Femur (tissue), 1 donor: ENCODE measurements around the gene JAZF1.

ENCODE experiments used
- DNase-seq: peaks from one replicate; pipeline ENCODE4 v3.0.0-alpha.2; 2017

The JAZF1 gene

DNA sequence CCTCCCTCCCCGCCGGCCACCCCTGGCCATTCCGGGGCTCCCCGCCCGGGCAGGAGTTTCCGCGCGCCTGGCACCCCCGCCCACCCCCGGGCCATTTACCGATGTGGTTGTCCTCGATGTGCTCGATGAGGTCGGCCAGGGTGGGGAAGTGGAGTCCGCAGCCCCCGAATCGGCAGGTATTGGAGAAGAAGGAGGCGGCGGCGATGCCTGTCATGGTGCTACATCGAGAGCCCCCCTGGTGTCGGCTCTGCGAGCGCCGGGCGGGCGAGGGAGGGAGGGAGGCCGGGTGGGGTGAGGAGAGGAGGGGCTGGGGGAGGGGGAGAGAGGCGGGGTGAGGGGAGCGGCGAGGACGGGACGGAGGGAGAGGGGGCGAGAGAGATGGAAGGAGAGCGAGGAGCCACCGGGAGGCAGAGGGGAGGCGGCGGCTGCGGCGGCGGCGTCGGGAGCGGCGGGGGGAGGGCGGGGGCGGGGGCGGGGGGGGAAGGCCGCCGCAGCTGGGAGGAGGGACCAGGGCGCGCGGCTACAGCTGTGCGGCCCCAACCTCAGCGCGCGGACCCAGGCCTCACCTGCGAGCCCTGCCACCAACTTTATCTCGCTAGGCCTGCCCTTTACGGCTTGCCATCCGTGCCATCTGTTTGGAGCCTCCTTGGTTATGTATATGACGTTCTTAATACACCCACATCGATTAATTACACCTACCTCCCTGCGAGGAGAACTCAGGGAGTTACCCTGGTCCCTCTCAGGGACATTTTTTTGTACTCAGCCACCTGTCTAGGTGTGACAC lies at the start of gene JAZF1:
Gene JAZF1, minus strand, starts transcription at position 432 of the 784 bp plus-strand sequence.
- DNase-seq, result peak; percentile 90

DNA sequence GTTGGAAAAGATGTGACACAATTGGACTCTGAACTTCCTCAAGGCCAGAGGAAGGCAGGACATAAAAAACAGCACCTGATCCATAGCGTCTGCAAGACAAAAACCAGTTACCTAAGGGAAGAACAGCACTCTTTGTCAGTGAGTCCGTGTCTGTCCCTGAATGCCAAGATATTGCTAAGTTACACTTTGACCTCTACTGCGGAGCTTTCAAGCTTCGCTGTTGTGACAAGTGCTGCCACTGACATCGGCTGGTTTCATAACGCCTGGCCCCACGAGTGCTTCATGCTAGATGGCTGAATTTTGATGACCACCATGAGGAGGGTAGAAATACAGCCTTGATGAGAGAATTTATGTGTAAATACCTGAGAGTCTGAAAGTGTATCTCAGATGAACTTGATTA lies 49.7 kb upstream of the JAZF1 start:
- no peak for DNase-seq

DNA sequence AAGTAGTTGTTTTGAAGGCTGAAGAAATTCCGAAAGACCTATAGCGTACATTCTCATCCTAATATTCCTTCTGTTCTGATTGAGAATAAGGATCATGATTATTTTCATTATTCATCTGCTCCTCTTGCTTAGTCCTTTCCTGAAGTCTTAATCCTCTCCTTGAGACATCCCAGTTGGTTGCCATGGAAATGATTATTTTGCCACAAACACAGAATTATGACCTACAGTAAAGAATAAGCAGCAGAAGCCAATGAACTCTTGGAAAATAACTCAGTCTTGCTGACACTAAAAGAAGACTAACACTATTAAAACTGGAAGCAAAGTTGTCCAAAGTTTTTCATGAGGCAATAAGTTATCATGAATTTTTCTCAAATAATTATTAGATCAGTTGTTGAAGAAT lies 47.8 kb upstream of the JAZF1 start:
- no peak for DNase-seq

DNA sequence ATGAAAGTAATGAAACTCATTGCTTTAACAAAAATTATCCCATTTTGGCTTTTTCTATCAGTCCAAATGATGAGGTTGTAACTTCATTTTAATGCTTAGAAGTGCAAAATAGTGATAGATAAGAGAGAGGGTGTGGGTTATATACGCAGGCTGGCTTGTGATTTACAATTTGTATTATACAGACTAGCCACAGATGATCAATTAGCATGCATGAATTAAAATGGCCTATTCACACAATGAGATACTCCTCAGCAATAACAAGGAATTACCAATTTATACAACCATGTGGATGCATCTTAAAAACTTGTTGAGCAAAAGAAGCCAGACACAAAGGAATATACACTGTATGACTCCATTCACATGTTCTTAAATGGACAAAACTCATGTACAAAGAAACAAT lies 45.4 kb upstream of the JAZF1 start:
- no peak for DNase-seq

DNA sequence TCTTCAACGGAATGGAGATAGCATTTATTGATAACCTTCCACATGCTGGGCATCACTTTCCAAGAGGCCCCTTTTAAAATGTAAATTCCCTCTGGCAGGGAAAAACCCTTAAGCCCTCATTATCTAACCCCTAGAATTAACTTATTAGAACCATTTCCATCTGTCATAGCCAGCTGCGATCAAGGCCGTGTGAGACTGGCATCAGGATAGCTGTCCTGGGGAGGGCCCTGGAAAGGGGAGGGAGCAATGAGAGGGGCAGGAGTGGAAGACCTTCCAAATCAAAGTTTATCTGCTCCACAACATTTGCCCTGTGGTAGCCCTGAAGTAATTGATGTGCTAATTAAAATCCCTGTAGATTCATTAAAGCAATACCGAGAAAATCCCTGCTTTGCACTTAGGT lies 45.0 kb upstream of the JAZF1 start:
- no peak for DNase-seq

DNA sequence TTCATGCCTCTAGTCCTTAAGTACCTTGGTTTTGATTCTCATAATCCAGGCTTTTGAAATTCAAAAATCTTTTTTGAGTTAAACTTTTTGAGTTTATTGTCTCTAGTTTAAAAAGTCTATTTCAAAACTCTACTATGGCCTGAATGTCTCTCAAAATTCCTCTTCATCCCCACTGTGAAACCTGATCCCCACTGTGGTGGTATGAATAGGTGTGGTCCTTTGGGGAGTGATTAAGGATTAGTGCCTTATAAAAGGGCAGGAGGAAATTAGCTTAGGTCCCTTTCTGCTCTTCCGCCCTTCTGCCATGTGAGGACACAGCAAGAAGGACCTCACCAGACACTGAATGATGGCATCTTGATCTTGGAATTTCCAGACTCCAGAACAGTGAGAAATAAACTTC lies 44.1 kb upstream of the JAZF1 start:
- no peak for DNase-seq

DNA sequence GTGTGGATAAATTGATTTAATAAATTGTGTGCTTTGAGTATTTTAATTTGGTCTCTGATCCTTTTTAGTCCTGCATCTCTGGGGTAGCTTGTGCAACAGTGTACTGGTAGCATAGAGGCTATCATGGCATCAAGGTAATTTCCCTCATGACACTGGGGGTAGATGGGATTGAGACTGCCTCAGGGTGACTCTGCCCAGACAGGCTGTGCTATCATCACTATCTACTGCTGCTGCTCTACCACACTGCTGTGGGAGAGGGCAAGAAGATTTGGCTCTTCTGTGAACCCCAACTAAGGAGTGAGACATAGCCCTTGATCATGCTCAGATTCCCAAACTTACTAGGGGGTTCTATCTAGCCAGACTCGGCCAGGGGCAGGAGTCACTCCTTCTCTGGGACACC lies 43.6 kb upstream of the JAZF1 start:
- DNase-seq, result no peak

DNA sequence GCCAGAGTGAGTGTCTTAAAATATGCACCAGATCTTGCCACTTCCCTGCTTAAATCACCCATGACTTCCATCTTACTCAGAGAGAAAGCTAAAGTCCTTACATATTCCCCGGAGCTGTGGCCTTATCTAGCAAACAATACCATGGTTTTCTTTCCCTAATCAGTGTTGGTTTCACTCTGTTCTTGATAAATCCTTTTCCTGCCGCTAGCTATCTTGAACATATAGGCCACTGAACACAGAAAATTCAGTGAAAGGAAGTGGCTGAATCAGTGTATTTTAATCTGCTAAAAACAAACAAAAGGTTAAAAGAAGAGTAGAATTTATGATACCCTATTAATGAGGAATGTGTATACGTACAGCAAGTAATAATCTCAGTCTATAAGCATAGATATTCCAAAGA lies 42.0 kb upstream of the JAZF1 start:
- no peak for DNase-seq

DNA sequence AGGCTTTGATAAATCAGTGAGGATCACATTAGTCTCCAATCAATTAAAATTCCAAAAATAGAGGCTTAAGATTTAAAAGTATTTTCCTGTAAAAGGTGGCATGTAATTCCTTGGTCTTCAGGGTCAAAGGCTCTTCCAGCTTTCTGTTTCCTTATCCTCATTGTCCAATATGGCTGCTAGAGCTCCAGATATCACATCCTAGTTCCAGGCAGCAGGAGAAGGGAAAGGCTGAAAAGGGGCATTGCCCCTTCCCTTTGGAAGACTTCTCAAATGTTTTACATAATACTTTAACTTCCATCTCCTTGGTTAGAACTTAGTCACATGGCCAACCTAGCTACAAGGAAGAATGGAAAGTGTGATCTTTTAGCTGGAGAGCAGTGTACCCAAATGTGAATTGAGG lies 39.2 kb upstream of the JAZF1 start:
- DNase-seq, result no peak

DNA sequence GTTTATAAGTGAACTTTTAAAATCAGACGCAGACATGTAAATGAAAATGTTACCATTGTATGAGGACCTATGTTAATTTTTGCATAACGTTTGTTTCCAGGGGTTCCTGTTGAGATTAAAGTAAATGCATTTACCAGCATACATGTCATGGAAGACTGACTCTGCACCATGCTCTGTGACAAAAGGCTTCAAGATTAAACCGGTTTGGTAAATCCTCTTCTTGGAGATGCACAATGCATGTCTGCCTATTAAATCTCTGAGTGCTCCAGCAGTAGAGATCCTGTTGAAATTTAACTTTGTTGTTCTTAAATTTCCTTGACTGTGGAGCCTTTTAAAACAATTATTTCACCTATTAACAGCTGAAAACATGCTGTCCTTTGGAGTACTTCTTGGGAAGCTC lies 36.5 kb upstream of the JAZF1 start:
- DNase-seq, result no peak

DNA sequence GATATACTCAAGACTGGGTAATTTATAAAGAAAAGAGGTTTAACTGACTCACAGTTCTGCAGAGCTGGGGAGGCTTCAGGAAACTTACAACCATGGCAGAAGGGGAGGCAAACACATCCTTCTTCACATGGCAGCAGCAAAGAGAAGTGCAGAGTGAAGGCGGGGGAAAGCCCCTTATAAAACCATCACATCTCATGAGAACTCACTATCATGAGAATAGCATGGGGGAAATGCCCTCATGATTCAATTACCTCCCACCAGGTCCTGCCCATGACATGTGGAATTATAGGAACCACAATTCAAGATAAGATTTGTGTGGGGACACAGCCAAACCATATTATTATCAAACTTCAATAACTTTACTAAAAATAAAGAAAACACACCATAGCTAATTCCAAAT lies 30.4 kb upstream of the JAZF1 start:
- no peak for DNase-seq

DNA sequence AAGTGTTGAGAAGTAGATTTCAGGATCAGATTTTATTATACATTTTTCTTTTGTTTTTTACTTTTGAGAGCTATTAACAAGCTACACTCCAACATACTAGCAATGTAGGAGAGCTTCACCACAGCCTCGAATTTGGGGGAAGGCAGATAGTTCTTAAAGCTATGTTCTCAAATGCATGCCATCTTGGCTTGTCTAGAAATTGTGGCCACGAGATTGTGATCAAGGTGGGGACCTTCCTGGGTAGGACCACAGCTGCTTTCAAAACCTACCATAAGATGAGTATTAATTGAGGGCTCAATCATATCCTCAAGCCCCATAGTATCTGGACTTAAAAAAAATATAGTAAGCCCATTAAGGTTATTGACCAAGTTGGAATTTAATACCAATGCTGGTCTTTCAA lies 27.9 kb upstream of the JAZF1 start:
- DNase-seq, result no peak

DNA sequence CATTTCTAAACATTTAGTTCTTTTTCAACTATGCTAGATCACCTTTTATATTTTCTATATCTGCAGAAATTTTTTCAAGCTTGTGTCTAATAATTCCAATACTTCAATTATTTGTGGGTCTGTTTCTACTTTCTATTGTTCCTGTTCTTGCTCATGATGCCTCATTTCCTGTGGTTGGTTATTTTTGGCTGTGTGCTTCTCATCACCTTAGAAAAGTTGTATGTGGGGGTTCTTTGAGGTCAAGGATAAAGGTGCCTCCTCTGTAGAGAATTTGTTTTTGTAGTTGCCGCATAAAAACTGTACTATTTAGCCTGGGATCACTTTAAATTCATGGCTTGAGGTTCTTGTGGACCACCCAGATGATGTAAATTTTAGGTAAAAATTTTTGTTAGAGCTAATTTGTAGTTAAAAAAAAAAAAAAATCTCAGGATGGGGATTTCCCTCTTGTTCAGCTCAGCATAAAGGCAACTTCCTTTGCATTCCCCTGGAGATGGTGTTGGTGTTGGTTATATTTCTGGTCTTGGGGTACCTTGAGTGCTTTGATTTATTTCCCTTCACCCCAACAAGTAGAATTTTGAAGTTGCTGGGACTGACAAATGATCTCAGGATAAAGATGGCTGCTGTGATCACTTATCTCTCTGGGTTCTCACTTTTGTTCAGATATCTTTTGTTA lies 27.0 kb upstream of the JAZF1 start:
- no peak for DNase-seq

DNA sequence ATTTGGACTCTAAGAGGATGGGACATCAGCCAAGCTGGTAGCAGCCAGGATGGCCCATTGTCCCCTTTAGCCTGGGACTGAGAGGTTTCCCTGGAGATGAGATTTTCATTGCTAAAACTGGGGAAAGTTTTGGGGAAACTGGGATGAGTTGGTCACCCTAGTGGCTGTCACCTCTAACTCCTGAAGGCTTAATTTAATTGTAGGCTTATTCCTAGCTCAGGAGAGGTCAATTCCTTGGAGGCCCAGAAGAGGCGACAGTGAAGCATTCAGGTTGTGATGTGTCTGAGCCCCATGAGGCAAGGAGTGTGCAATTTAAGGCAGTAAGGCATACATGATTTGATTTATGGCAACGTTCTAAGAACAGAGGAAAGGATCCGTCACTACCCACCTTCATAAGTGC lies 24.9 kb upstream of the JAZF1 start:
- DNase-seq, result no peak

DNA sequence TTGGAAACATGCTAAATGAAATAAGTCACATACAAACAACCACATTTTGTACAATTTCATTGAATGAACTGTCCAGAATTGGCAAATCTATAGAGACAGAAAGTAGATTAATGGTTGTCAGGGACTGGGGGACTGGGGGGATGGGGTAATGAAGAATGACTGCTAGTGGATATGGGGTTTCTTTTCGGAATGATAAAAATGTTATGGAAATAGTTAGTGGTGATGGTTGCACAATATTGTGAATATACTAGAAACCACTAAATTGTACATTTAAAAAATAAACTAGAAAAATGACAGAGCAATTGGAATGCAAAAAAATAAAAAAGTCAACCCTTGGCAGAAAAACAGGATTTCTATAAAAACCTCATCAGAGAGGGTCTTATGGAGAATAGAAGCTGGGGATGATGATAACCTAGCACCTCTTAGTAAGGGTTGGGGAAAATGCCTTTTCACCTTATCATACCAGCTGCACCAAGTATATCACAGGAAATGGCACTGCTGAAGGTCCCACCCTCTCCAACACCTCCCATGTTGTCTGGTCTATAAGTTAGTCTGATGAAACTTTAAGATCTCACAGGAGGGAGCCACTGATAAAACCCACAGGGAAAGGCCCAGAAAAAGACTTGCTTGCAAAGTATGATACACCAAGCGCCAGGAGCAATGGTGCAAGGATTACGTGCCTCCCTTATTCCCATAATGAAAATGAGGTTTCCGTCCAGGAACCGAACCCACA lies 23.1 kb upstream of the JAZF1 start:
- no peak for DNase-seq

DNA sequence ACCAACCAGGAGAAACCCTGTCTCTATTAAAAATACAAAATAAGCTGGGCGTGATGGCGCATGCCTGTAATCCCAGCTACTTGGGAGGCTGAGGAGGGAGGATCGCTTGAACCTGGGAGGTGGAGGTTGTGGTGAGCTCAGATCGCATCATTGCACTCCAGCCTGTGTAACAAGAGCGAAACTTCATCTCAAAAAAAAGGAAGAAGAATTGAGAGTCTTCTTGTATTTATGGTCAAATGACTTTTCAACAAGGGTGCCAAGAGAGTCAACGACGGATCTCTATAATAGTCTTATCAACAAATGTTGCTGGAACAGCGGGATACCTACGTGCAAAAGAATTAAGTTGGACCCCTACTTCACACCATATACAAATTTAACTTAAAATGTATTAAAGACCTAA lies 21.6 kb upstream of the JAZF1 start:
- DNase-seq, result no peak

DNA sequence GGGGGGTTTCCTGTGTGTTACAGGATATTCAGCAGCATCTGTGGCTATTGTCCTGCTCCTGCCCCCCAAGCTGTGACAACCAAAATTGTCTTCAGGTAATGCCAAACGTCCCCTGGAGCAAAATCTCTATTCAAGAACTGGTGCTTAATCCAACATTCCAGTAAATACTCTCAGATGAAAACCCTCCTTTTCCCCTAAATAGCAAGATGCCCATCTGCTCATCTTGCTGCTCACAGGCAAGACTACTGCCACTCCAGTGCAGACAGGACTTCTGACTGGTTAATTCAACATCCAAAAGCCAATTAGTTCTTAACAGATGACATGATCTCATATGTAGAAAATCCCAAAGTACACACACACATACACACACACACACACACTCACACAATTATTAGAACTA lies 20.5 kb upstream of the JAZF1 start:
- DNase-seq, result no peak

DNA sequence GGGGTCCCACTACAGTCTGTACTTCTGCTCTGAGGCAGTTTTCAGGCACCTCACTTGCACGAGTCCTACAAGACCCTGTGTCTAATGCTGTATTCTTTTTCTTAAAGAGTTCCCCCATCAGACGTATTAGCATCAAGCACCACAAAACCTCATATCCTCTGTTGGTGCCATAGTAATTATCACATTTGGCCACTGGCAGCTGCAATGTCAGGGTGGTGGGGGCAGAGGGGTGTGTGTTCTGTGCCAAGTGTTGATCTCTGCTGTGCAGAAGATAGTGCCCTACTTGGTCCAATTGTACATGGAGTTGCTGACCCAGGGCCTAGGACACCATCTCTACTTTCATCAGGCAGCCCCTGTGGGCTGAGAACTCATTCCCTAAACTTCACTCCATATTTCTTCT lies 20.0 kb upstream of the JAZF1 start:
- no peak for DNase-seq

DNA sequence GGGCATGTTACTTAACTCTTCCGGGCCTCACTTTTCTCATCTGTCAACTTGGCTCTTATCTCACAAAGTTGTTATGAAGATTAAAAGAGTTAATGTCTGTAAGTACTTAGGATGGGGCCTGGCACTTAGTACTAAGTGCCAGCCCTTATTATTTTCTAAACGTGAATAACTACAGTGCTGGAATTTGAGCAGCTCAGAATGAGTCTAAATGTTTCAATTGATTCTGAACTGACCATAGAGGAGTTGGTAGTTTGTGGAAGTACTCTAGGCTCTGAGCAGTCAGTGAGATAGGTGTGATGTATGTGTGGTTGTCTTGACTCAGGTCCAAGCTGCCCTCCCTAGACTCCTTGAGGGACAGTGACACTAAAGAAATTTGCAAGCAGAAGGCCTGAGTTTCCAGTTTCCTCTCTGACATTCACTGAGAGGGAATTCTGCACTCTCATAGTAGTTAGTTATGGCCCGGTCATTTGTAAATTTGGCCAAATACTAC lies 18.5 kb upstream of the JAZF1 start:
- DNase-seq, result no peak

DNA sequence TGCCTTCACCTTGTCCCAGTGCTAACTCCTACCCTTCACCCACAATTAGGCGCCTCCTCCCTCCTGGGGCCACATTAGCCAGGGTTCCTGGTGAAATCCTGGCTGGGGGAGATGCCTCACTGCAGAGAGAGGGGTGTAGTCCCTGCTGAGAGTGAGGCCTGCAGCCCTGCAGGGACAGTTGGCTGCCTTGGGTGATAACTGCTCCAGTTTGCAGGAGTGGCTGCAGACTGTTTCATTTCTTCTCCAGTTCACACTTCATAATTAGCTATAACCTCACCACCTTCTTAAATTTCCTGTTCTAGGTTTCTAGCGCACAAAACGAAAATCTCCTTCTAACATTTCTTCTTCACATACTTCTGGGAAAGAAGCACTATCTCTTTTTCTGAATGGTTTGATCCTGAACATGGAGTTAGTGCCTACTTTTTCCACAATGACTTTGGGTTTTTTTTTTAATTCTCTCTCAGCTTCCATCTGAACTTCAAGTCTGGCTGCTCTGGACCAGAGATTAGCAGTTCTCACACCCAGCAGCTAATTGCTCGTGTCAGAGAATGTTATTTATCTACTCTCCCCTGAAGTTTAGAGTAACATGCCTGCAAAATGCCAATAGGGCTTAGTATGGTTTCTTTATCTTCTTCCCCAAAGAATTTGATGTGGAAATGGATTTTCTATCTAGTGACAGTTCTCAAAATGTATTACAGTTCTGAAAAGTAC lies 15.5 kb upstream of the JAZF1 start:
- no peak for DNase-seq

DNA sequence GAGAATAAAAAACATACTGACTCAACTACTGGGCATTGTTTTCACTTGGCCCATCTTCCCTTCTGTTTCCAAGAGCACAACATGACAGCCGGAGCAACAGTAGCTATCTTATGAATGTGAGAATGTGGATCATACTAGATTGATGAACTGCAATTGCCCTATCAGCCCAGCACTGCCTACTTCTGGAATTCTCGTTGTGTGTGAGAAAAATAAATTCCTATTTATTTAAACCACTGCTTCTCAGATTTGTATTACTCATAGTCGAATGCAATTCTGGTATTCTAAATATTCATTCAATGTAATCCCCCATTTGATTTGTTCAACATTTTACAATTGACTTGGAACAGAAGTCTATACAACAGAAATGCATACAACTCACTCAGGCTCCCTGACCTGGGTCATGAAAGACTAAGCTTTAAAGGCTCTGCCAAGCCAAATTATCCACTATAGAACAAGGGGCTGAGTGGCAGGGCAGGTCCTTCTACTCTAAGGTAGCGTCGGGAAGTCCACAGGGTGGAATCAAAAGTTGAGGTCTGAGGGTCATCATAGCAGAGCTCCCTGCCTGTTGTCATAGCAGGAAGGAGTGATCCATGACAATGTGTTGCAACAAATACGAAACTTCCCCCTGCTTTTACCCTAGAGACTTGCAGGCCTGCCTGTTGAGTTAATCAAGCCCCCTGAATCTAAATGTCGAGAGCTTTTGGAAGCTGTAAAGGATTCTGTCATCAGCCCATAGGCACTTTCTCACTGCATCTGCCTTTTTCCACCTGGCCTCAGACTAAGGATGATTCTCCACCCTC lies 12.4 kb upstream of the JAZF1 start:
- DNase-seq, result no peak

DNA sequence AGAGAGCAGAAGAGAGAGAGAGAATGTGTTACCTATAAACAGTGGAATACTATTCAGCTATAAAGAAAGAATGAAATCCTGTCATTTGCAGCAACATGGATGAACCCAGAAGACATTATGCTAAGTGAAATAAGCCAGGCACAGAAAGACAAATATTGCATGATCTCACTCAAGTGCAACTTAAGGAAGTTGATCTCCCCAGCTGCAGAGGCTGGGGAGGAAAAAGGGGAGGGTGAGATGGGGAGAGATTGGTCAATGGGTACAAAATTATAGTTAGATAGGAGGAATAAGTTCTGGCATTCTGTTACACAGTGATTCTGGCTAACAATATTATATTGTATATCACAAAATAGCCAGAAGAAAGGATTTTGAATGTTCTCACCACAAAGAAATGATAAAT lies 11.2 kb upstream of the JAZF1 start:
- DNase-seq, result no peak
